ENCODE results near the gene LRRN2.
"Not testable (repeated sequence)": the region's sequence is repeated elsewhere in the genome, so short reads cannot be mapped to it uniquely, and the experiment has no call there.

Gene LRRN2

DNA sequence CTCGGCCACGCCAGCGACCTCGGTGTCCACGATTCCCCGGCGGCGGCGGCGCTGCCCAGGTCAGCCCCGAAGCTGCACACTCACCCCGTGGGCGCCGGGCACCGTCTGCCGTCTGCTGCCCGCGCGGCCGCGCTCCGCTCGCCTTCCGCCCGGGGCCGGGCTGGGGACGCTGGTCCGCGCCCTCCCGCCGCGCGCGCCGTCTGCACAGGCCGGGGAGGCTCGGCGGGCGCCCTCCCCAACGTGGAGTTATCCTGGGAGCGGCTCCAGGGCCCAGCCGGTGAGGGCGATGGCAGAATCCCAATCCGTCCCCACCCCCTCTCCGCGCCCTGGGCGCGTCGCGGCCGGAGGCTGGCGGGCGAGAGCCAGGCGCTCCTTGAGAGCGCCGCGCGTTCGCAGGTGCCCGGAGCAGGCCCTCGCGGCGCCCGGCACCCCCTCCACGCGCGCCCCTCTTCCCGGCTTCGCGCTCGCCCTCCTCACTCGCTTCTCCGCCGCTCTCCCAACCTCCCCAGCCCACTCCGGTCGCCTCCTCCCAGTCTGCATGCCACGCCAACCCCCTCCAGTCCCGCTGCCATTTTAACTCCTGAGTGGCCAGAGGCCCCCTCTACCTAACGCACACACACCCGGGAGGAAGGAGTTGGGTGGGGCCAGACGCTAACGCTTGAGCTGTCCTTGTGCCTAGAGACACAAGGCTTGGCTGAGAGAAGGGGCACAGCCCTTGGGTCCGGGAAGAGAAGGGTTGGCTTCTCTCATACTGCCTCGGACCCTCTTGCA is at the start of gene LRRN2:
LRRN2 (minus strand) TSS at position 503 of the 771 bp plus-strand sequence. CDS start 65,746 bp downstream, outside the sequence.
- DNase-seq (ENCODE audit: low read depth in 1 of 2, low spot score in 1 of 2), result no peak

DNA sequence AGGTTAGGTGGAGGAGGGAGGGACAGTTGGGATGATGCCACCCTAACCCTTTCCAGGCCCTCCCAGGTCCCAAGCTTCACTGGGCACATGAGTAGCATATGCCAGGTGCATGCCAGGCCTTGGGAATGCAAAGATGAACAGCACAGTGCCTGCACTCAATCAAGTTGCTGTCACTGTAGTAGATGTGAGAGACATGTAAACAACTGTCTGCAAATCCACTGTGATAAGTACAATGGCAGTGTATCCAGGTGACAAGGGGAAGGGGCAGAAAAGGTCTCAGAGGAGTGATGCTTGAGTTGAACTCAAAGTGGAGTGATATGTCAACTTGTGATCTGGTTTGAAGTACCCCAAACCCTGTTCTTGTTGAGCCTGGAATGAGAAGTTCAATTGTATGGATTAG is 49.5 kb upstream of the LRRN2 start:
- no peak for DNase-seq (ENCODE audit: low read depth in 1 of 2, low spot score in 1 of 2)

DNA sequence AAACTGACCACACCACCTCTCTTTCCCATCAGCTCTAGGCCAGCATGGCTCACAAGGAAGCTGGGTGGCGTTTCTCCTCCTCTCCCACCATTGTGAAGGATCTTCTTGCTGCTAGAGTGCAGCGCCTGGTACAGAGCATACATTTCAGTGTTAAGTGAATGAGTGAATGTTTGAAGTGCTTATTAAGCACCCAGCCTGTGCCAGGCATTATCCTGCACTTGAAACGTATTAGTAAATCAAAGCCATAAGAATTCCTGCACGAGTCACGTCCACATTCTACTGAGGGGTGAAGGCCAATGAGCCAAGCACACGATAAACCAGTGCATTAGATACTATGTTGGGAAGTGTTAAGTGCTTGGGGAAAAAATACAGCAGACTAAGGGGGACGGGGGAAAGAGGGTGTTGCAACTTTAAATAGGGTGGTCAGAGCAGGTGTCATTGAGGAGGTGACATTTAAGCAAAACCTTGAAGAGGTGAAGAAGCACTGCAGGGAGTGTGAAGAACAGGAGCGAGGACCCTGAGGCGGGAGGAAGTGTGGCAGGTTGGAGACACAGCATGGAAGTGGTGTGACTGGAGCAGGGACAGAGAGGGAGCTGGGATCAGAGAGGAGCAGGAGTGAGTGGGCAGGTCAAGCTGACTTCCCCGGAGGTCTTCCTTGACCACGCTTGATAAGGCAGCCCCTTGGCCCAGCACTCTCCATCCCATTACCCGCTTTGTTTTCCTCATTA is 48.5 kb upstream of the LRRN2 start:
- no peak for DNase-seq (ENCODE audit: low read depth in 1 of 2, low spot score in 1 of 2)

DNA sequence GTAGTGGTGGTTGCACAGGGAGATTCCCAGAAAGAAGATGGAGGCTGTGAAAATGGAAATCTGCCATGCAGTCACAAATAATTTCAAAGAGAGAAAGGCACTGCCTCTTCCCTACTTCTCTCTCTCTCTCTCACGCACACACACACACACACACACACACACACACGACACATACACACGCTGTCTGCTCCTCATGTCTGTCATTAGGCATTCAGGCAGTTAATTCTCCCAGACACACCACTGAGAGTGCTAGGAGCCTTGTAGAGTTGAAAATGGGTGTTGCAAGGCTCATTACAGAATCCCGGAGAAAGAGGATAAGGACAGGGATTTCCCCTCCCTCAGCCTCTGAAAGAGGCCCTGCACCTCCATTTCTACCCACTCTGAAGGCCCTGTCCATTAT is 47.8 kb upstream of the LRRN2 start:
- DNase-seq (ENCODE audit: low read depth in 1 of 2, low spot score in 1 of 2), result no peak

DNA sequence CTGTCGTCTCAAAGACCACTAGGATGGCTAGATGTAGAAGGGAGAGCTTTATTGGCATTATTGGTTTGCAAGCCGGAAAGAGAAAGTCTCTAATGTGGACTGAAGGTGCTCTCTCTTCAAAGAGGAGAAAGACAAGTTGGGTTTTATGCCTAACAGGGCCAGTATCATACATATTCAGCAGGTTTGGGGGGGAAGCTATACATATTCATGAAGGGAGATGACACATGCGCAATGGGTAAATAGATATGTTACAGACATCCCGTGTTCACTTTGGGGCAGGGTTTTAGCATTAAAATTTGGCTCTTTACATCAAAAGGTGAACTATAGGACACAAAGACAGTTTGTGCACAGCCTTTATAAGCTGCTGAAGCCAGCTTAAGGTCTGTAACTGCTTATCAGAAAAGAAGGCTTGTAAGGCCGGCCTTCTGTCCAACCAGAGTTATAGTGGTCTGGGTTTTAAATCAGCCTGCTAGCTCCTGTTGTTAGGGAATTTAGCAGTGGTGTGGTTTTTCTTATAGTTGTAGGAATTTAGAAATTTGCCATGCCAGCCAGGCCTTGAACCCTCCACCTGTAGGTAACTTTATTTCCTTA is 46.5 kb upstream of the LRRN2 start:
- no peak for DNase-seq (ENCODE audit: low read depth in 1 of 2, low spot score in 1 of 2)

DNA sequence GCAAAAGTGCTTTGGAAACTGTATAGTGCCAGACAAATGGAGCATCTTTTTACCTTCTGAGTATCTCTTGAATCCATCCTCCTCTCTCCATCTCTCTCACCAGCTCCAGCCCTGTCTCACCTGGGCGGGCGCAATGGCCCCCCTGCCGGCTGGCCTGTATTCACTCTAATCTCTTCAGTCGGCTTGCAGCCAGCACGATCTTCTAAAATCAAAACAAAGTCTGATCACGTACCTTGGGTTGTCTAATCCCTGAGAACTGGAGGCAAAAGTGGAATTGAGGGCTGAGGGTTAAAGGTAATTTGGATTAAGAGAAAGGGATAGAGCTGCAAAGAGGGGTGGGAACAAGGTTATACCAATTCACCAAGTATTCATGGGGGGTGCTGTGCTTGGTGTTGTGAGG is 46.0 kb upstream of the LRRN2 start:
- DNase-seq (ENCODE audit: low read depth in 1 of 2, low spot score in 1 of 2), result no peak

DNA sequence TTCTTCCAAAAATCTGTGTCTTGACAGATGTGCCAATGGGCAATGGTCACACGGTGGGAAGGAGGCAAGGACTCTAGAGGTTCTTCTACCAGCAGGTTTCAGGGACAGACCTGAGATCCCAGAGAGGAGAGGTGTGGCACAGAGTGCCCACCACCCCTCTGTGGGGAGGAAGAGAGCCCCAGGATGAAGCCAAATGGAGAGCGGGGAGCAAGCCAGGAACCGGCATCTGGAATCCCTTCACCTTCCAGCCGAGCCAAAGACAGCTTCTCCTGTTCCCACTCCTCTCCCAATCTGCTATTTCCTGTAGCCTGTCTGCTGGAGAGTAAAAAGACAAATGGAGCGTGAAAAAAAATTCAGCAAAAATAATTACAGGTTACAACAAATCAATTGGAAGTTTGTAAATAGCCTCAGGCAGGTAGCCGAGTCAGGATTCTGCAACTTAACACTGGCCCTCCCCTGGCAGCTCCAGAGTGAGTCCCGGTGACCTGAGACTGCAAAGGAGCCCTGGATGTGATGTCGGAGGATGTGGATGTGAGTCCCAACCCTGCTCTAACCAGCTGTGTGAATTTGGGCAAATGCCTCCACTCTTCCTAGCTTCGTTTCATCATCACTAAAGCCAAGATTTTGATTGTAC is 45.4 kb upstream of the LRRN2 start:
- DNase-seq (ENCODE audit: low read depth in 1 of 2, low spot score in 1 of 2), result no peak

DNA sequence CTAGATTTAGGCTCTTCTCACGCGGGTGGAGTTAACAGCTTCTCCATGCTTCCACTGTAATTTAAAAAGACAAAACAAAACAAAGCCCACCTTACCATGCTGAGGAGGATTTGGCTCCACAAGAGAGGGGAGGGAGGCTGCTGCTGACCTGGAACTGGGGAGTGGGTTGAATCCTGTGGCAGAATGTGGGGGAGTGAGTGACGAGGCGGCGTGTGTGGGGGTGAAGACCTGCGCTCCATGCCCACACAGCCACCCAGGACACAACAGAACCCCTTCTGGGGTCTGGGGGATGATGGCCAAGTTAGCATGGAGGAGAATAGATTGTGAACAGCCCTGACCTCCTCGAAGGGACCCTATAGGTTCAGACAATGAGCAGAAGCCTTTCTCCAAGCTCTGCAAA is 44.0 kb upstream of the LRRN2 start:
- no peak for DNase-seq (ENCODE audit: low read depth in 1 of 2, low spot score in 1 of 2)

DNA sequence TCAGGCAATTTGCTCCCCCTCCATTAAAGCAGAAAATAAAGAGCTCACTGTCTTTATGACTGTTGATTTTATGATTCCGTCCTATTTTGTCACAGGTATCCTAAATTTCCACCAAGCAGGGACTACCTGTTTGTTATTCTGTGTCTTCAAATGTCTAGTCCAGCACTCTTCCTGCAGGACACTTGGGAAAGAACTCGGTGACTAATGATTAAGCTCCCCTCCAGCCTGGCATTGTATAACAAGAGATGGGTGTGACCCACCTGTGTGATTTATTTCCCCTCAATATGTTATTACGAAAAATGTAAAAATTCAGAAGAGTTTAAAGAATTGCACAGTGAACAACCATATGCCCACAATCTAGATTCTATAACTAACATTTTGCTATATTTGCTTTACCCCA is 42.9 kb upstream of the LRRN2 start:
- no peak for DNase-seq (ENCODE audit: low read depth in 1 of 2, low spot score in 1 of 2)

DNA sequence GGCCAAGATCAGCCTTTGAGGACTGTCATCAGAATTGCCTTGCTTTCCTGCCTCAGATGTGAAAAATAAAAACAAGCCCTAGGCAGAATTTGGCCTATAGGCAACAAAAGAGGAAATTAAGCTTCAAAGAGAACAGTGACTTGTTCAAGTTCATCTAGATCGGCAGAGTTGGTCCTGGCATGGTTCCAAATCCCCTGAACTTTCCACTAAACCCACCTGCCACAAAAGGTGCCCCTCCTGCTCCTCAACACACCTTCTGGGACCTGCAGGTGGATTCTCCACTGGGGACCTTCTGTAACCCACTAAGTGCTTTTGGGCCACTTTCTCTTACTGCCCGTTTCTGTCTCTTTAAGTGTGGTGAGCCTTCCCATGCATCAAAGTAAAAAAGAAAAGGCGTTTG is 42.5 kb upstream of the LRRN2 start:
- no peak for DNase-seq (ENCODE audit: low read depth in 1 of 2, low spot score in 1 of 2)

DNA sequence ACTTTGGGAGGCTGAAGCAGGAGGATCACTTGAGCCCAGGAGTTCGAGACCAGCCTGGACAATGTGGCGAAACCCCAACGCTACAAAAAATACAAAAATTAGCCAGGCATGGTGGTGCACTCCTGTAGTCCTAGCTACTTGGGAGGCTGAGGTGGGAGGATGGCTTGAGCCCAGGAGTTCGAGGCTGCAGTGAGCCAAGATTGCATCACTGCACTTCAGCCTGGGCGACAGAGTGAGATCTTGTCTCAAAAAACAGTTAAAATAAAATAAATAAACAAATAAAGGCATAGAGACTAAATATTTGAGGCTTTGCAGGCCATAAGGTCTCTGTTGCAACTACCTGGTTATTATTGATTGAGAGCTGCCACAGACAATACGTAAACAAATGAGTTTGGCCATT is 41.9 kb upstream of the LRRN2 start:
- not testable (repeated sequence) for DNase-seq (ENCODE audit: low read depth in 1 of 2, low spot score in 1 of 2)

DNA sequence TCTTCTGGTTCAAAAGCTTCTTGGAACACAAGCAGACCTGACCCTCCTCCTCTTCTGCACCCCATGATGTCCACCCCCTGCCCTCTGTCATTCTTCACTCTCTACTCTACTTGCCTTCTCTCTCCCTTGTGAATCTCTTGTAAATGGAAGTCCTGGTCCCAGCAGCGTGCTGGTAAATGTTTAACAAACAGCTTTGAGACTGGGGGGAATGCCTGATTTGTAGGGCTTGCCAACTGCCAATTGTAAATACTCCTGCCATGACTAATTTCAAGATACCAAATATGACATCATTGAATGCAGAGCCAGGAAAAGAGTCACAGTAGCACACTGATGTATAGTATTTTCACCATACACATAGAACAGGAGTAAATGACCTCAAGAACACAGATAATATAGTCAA is 40.9 kb upstream of the LRRN2 start:
- no peak for DNase-seq (ENCODE audit: low read depth in 1 of 2, low spot score in 1 of 2)

DNA sequence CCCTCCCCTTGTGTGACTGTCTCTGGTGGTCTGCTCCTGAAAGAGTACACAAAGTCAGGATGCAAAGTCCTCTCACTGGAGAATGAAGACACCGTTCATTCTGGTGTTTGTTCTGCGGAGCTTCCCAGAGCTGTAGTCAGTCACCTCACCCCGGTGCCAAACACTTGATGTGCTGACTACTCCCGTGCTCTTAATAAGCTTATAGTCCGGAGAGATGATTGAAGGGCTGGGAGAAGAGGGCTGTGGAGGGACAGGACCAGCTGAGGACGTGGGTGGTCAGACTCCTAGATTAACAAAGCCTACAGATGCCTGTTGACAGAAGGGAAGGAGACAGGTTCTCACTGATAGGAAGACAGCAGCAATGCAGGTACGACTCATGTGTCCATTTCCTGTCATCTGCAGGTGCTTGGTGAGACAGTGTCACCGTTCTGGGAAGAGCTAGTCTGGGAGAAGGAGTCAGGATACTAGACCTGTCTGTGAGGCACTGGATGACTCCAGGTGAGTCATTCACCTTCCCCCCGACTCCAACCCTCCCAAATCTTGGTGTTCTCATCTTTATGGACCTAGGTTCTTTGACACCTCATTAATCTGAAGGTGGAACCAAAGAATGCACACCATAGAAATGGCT is 40.4 kb upstream of the LRRN2 start:
- no peak for DNase-seq (ENCODE audit: low read depth in 1 of 2, low spot score in 1 of 2)

DNA sequence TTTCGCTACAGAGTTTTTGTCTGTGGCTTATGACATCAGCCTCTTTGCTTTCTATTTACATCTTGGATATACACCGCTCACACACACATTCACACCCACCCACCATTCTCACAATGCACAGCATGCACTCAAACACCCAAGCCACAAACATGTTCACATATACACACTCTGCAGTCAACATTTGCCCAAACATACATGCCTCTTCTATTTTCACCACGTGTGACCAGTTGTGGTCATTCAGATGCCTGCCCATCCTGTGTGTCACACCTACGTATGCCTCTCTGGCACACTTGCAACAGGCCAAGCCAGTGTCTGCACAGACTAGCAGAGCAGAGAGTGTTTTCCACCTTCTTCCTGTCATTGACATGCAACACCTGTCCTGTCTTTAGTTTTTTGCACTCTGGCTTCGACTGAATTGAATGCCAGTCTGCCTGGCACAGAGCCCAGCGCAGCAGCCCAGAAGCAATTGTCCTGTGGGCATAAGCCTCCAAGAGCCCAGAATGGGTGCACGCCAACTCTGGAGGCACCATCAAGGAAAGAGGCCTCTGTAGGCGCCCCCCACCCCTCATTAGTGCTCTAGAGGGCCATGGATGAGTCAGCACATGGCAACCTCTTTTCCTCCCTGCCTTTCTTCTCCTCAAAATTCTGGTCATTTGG is 37.7 kb upstream of the LRRN2 start:
- DNase-seq (ENCODE audit: low read depth in 1 of 2, low spot score in 1 of 2), result no peak

DNA sequence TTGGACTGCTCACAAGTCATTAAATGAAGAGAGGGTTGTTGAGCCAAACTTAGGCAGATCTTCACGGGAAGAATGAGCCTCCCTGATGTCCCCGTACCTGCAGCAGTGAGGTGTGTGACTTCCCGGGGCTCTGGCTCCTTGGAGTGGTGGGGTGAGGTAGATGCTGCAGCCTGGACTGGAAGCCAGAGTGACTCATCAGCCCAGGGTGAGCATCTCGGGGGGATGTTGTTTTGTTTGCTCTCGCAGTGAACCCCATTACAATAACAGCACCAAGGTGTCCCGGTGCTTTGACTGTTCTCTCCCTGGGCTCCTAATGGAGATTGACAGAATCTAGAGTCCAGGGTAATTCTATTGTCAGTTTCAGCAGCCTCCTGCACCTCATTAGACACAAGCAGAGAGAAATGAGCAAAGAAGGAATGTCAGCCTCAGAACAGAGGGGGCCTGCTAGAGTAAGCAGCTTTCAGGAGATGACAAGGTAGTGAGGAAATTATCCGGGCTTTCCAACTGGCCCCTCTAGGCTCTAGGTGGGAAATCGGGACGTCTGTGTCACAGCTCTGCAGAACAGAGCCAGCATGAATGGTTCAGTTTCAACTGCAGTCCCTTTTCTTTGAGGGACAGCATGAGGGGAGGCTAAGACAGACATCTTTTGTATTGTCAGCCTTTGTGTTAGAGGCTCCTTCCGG is 36.0 kb upstream of the LRRN2 start:
- DNase-seq (ENCODE audit: low read depth in 1 of 2, low spot score in 1 of 2), result no peak

DNA sequence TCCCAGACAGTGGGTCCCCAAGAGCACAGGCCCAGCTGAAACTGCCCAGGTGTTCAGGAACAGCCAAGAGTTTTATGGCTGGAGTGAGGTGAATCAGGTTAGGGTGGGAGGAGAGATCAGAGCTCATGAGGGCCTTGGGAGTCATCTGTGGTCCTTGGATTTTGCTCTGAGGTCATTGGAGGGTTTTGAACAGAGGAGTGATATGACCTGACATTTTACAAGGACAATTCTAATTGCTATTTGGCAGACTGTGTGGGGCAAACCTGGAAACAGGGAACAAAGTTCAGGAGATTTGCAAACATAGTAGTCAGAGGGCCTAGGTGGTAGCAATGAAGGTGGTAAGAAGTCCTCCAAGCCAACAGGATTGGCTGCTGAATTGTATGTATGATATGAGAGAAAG is 31.1 kb upstream of the LRRN2 start:
- no peak for DNase-seq (ENCODE audit: low read depth in 1 of 2, low spot score in 1 of 2)

DNA sequence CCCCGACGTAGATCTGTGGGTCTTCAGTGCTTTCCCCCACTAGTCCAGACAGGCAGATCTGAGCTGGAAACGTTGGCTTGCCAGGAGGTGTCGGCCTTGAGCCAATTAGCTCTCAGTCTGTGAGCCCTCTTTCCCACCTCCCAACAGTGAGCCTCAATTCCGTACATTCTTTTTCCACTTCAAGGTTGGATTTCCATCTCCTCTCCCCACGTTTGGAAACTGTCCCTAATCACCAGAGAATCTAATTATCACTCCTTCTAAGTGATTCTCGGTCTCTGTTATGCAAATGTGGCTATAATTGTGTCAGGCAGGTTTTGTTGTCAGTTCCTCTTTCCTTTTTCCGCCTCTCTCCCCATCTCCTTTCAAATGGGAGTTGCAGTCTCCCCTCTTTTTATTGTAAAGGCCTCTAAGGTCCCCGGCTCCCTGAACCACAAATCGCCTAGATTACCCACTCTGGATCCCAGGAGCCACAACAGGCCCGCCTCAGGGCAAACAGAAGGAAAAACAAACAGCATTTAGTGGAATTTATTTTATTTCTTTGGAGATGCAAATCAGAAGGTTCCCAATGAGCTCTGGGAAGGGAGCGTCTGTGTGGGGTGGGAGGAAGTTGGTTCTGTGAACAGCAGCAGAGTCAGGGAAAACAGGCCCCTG is 29.4 kb upstream of the LRRN2 start:
- no peak for DNase-seq (ENCODE audit: low read depth in 1 of 2, low spot score in 1 of 2)

DNA sequence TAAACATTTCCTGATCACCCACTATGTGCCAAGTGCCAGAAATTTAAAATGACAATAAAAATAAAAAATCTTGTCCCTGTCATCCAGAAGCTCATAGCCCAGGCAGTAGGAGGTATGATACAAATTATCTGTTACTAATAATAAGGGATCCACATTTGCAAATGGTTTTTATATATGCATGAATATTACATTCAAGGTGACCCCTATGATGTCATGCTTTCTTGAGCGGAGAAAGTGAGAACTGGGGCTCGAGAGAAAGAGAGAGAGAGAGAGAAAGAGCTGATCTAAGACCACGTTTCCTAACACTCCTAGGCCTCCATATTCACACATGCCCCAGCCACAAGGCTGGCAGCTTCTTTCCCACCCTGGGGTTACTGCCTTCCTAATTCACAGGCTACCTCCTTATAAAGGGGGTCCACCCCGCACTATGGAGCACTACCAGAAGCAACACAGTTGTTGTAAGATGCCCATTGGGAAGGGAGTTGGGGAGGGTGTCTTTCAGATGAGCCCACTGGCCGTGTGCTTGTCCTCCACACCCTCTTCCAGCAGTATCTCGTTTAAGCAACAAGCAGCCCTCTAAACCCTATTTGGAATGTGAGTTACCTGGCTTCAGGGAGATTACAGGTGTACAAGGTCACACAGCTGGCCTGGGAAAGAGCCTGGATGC is 28.8 kb upstream of the LRRN2 start:
- DNase-seq (ENCODE audit: low read depth in 1 of 2, low spot score in 1 of 2), result no peak

DNA sequence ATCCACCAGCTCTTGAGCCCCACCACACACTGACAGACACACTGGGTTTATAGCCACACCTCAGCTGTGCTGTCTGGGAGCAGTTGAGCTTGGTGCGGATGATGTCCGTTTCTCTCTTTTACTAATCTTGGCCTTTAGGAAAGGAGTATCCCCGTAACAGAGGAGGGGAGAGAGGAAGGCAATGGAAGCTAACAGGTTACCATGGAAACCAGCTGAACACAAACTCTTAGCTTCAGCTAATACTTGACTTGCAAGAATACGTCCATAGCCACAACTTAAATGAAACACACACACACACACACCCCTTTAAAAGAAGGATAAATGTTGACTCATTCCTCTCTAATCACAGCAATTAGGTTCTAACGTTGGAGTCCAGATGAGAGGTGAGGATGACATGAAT is 28.0 kb upstream of the LRRN2 start:
- DNase-seq (ENCODE audit: low read depth in 1 of 2, low spot score in 1 of 2), result no peak

All from activated CD4-positive, alpha-beta T cell treated with anti-CD3 and anti-CD28 coated beads, Interleukin-2, amount 50 U/mL, for 24 hours (primary cell).